SK-N-SH treated with all-trans-retinoic acid at 6 μM for 48 hours (cell line): ENCODE data around the gene DPP6.

Source experiments
- ATAC-seq: fragments of 200-7000 bp; cut with Tn5 transposase; 3 replicates; pipeline ENCODE4 v1.9.1; 2020; ENCODE audit warnings: mild to moderate bottlenecking, moderate library complexity
- ARNTL ChIP-seq: fragments of 450-650 bp; formaldehyde crosslinking; IDR thresholded peaks from 2 replicates; pipeline ENCODE4 v1.5.0; 2020; ENCODE audit warnings: low read depth, mild to moderate bottlenecking, moderate library complexity, borderline replicate concordance
- BACH2 ChIP-seq: fragments of 250-450 bp; sonication (Bioruptor Pico); IDR thresholded peaks from 2 replicates; pipeline ENCODE4 v1.9.0; 2021; ENCODE audit warnings: mild to moderate bottlenecking, borderline replicate concordance
- CSDC2 ChIP-seq: fragments of 250-450 bp; sonication (Bioruptor Pico); IDR thresholded peaks from 2 replicates; pipeline ENCODE4 v1.5.0; 2020; ENCODE audit warnings: mild to moderate bottlenecking, moderate library complexity
- ESRRG ChIP-seq: fragments of 250-450 bp; sonication (Bioruptor Pico); IDR thresholded peaks from 2 replicates; pipeline ENCODE4 v1.6.1; 2021; ENCODE audit warnings: mild to moderate bottlenecking
- GLIS3 ChIP-seq: fragments of 250-450 bp; sonication (Bioruptor Pico); IDR thresholded peaks from 2 replicates; pipeline ENCODE4 v1.5.0; 2020; ENCODE audit warnings: mild to moderate bottlenecking, moderate library complexity
- ISL1 ChIP-seq: fragments of 250-450 bp; sonication (Bioruptor Pico); IDR thresholded peaks from 2 replicates; pipeline ENCODE4 v2.1.2; 2022; ENCODE audit warnings: mild to moderate bottlenecking, moderate library complexity
- OSR1 ChIP-seq: fragments of 250-450 bp; sonication (Bioruptor Pico); IDR thresholded peaks from 2 replicates; pipeline ENCODE4 v1.8.0; 2022; ENCODE audit warnings: moderate library complexity, mild to moderate bottlenecking, inconsistent platforms
- PPARA ChIP-seq: fragments of 250-450 bp; sonication (Bioruptor Pico); IDR thresholded peaks from 2 replicates; pipeline ENCODE4 v1.5.0; 2020; ENCODE audit warnings: mild to moderate bottlenecking, borderline replicate concordance
- RARB ChIP-seq: fragments of 250-450 bp; sonication (Bioruptor Pico); IDR thresholded peaks from 2 replicates; pipeline ENCODE4 v1.8.0; 2021; ENCODE audit warnings: mild to moderate bottlenecking, moderate library complexity
- TCF4 ChIP-seq: fragments of 250-450 bp; sonication (Bioruptor Pico); IDR thresholded peaks from 2 replicates; pipeline ENCODE4 v1.8.0; 2021; ENCODE audit warnings: mild to moderate bottlenecking, moderate library complexity, borderline replicate concordance
- TOX ChIP-seq: fragments of 250-450 bp; sonication (Bioruptor Pico); IDR thresholded peaks from 2 replicates; pipeline ENCODE4 v1.8.0; 2021; ENCODE audit warnings: mild to moderate bottlenecking, moderate library complexity, borderline replicate concordance
- ZC3H10 ChIP-seq: fragments of 250-450 bp; sonication (Bioruptor Pico); IDR thresholded peaks from 2 replicates; pipeline ENCODE4 v1.5.1; 2021; ENCODE audit warnings: mild to moderate bottlenecking, moderate library complexity
- ZFP3 ChIP-seq: fragments of 250-450 bp; sonication (Bioruptor Pico); IDR thresholded peaks from 2 replicates; pipeline ENCODE4 v1.5.0; 2020; ENCODE audit warnings: mild to moderate bottlenecking, moderate library complexity
- ZFP30 ChIP-seq: fragments of 450-650 bp; formaldehyde crosslinking; IDR thresholded peaks from 2 replicates; pipeline ENCODE4 v1.5.0; 2022; ENCODE audit warnings: mild to moderate bottlenecking, moderate library complexity
- ZNF70 ChIP-seq: fragments of 450-650 bp; formaldehyde crosslinking; IDR thresholded peaks from 2 replicates; pipeline ENCODE4 v1.5.0; 2020; ENCODE audit warnings: mild to moderate bottlenecking, moderate library complexity
- ZNF8 ChIP-seq: fragments of 450-650 bp; formaldehyde crosslinking; IDR thresholded peaks from 2 replicates; pipeline ENCODE4 v1.5.0; 2020; ENCODE audit warnings: mild to moderate bottlenecking, moderate library complexity
- TF ChIP-seq, protein P1 (sequence below): fragments of 250-450 bp; sonication (Bioruptor Pico); IDR thresholded peaks from 2 replicates; pipeline ENCODE4 v1.8.0; 2020; ENCODE audit warnings: mild to moderate bottlenecking, moderate library complexity, borderline replicate concordance
- TF ChIP-seq, protein P2 (sequence below): fragments of 250-450 bp; sonication (Bioruptor Pico); IDR thresholded peaks from 2 replicates; pipeline ENCODE4 v1.5.1; 2021; ENCODE audit warnings: mild to moderate bottlenecking, moderate library complexity
- TF ChIP-seq, protein P3 (sequence below): fragments of 250-450 bp; sonication (Bioruptor Pico); IDR thresholded peaks from 2 replicates; pipeline ENCODE4 v1.5.0; 2020; ENCODE audit warnings: mild to moderate bottlenecking, moderate library complexity
- TF ChIP-seq, protein P4 (sequence below): fragments of 250-450 bp; sonication (Bioruptor Pico); IDR thresholded peaks from 2 replicates; pipeline ENCODE4 v1.5.1; 2020; ENCODE audit warnings: low read depth, mild to moderate bottlenecking, moderate library complexity
- TF ChIP-seq, protein P5 (sequence below): fragments of 250-450 bp; sonication (Bioruptor Pico); IDR thresholded peaks from 2 replicates; pipeline ENCODE4 v1.8.0; 2021; ENCODE audit warnings: low read depth, mild to moderate bottlenecking, moderate library complexity, borderline replicate concordance

The DPP6 gene

DNA sequence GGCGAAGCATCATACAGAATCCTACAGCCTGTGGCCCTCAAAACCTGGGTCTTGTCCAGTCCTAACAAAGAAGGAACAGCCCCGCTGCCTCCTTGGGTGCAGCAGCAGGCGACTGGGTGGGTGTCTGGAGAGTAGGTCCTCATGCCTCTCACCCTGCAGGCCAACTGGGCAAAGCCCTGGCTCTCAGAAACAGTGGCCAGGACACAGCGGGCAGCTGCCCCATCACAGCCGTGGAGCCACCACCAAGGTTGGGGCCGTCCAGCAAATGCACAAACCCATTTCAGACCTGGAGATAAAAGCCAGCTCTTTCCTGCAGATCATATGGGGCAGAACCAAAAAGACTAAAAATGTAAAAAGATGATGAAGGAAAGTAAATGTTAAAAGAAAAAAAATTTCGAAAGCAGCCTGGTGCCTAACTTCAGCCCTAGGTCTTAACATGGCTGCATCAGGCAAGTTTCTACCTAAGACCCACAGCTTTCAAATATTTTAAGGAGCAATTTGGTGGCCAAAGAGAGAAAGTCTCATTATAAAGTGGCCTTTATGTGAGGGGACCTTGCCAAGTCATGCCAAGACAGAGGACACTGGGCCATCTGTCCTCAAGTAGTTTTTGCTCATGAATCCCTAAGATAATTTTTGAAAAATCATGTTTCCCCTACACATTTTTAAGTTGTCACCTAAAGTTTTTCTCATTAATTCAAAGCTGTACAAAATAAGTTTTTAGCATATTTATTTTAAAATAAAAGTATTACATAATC is 808.6 kb downstream of the DPP6 start:
- no peak for ATAC-seq
- TF ChIP-seq BACH2 (CRISPR knock-in tag): no peak
- no peak for TF ChIP-seq ZFP3 (CRISPR knock-in tag)
- TF ChIP-seq PPARA: no peak
- no peak for TF ChIP-seq ZFP30
- TF ChIP-seq, protein P1, sequence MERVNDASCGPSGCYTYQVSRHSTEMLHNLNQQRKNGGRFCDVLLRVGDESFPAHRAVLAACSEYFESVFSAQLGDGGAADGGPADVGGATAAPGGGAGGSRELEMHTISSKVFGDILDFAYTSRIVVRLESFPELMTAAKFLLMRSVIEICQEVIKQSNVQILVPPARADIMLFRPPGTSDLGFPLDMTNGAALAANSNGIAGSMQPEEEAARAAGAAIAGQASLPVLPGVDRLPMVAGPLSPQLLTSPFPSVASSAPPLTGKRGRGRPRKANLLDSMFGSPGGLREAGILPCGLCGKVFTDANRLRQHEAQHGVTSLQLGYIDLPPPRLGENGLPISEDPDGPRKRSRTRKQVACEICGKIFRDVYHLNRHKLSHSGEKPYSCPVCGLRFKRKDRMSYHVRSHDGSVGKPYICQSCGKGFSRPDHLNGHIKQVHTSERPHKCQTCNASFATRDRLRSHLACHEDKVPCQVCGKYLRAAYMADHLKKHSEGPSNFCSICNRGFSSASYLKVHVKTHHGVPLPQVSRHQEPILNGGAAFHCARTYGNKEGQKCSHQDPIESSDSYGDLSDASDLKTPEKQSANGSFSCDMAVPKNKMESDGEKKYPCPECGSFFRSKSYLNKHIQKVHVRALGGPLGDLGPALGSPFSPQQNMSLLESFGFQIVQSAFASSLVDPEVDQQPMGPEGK (CRISPR knock-in tag): no peak
- no peak for TF ChIP-seq ISL1
- TF ChIP-seq TOX: no peak
- TF ChIP-seq, protein P2, sequence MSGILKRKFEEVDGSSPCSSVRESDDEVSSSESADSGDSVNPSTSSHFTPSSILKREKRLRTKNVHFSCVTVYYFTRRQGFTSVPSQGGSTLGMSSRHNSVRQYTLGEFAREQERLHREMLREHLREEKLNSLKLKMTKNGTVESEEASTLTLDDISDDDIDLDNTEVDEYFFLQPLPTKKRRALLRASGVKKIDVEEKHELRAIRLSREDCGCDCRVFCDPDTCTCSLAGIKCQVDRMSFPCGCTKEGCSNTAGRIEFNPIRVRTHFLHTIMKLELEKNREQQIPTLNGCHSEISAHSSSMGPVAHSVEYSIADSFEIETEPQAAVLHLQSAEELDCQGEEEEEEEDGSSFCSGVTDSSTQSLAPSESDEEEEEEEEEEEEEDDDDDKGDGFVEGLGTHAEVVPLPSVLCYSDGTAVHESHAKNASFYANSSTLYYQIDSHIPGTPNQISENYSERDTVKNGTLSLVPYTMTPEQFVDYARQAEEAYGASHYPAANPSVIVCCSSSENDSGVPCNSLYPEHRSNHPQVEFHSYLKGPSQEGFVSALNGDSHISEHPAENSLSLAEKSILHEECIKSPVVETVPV (CRISPR knock-in tag): no peak
- TF ChIP-seq, protein P3, sequence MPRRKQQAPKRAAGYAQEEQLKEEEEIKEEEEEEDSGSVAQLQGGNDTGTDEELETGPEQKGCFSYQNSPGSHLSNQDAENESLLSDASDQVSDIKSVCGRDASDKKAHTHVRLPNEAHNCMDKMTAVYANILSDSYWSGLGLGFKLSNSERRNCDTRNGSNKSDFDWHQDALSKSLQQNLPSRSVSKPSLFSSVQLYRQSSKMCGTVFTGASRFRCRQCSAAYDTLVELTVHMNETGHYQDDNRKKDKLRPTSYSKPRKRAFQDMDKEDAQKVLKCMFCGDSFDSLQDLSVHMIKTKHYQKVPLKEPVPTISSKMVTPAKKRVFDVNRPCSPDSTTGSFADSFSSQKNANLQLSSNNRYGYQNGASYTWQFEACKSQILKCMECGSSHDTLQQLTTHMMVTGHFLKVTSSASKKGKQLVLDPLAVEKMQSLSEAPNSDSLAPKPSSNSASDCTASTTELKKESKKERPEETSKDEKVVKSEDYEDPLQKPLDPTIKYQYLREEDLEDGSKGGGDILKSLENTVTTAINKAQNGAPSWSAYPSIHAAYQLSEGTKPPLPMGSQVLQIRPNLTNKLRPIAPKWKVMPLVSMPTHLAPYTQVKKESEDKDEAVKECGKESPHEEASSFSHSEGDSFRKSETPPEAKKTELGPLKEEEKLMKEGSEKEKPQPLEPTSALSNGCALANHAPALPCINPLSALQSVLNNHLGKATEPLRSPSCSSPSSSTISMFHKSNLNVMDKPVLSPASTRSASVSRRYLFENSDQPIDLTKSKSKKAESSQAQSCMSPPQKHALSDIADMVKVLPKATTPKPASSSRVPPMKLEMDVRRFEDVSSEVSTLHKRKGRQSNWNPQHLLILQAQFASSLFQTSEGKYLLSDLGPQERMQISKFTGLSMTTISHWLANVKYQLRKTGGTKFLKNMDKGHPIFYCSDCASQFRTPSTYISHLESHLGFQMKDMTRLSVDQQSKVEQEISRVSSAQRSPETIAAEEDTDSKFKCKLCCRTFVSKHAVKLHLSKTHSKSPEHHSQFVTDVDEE (CRISPR knock-in tag): no peak
- no peak for TF ChIP-seq ZNF8 (CRISPR knock-in tag)
- no peak for TF ChIP-seq ZNF70
- TF ChIP-seq ESRRG (CRISPR knock-in tag): no peak
- TF ChIP-seq CSDC2: no peak
- no peak for TF ChIP-seq TCF4 (CRISPR knock-in tag)
- no peak for TF ChIP-seq OSR1 (CRISPR knock-in tag)

DNA sequence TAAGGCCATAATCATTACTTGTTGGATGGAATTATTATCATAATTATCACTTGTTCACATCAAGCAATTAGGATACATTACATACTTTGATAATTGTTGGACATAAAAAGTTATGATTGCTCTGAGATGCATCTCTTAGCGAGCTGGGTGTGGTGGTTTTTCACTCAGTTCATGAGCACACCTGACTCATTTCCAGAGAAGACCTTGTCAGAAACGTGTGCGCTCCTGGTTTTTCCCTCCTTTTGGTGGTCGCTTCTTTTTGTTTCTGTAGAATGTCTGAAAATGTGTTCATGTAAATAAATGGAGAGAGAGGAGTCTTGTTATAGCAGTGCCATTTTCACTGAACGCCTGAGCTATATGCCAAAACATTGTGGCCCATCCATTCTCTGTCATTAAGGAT is 809.4 kb downstream of the DPP6 start:
- no peak for ATAC-seq
- TF ChIP-seq ARNTL (CRISPR knock-in tag): no peak
- TF ChIP-seq OSR1 (CRISPR knock-in tag): no peak
- TF ChIP-seq ZC3H10 (CRISPR knock-in tag): no peak
- no peak for TF ChIP-seq PPARA
- TF ChIP-seq, protein P1 (CRISPR knock-in tag): no peak
- no peak for TF ChIP-seq BACH2 (CRISPR knock-in tag)
- TF ChIP-seq TCF4 (CRISPR knock-in tag): no peak
- TF ChIP-seq, protein P3 (CRISPR knock-in tag): no peak
- TF ChIP-seq ZNF70: no peak
- TF ChIP-seq ISL1: no peak
- TF ChIP-seq, protein P4, sequence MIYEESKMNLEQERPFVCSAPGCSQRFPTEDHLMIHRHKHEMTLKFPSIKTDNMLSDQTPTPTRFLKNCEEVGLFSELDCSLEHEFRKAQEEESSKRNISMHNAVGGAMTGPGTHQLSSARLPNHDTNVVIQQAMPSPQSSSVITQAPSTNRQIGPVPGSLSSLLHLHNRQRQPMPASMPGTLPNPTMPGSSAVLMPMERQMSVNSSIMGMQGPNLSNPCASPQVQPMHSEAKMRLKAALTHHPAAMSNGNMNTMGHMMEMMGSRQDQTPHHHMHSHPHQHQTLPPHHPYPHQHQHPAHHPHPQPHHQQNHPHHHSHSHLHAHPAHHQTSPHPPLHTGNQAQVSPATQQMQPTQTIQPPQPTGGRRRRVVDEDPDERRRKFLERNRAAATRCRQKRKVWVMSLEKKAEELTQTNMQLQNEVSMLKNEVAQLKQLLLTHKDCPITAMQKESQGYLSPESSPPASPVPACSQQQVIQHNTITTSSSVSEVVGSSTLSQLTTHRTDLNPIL (CRISPR knock-in tag): no peak
- TF ChIP-seq TOX: no peak
- TF ChIP-seq CSDC2: no peak
- TF ChIP-seq RARB: no peak
- no peak for TF ChIP-seq GLIS3 (CRISPR knock-in tag)
- no peak for TF ChIP-seq ZFP30
- TF ChIP-seq, protein P5, sequence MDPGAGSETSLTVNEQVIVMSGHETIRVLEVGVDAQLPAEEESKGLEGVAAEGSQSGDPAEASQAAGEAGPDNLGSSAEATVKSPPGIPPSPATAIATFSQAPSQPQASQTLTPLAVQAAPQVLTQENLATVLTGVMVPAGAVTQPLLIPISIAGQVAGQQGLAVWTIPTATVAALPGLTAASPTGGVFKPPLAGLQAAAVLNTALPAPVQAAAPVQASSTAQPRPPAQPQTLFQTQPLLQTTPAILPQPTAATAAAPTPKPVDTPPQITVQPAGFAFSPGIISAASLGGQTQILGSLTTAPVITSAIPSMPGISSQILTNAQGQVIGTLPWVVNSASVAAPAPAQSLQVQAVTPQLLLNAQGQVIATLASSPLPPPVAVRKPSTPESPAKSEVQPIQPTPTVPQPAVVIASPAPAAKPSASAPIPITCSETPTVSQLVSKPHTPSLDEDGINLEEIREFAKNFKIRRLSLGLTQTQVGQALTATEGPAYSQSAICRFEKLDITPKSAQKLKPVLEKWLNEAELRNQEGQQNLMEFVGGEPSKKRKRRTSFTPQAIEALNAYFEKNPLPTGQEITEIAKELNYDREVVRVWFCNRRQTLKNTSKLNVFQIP (CRISPR knock-in tag): no peak
